ENCODE data around the gene NEUROD2. TPM values are rescaled to one million over a fixed set of nuclear protein-coding genes. Genes with fewer than 3 reads are reported as not detected.

The NEUROD2 gene
- total RNA-seq, 2 donors from 2014 or later = not detected

DNA sequence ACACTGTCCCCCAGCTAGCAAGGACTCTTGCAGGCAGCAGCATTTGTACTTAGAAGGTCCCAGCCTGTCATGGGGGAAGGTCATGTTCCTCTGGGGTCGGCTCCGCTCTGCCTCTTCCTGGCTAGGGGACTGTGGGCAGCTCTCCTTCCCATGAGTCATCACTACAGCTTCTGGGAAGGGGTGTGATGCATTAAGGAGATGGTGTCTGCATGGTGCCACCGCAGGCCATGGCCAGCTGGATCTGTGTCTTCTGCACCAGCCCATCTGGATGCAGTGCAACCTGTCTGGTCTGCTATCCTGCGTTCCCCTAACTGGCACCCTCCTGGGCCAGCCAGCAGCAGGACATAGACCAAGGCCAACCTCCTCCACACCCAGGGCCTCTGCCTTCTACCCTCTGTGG lies 35.6 kb upstream of the NEUROD2 start:
- Mint-ChIP-seq H3K4me1 (peaks cover 20% of the 10 kb centered on the region), H3K9me3 (no peaks in the 10 kb centered on the region)

DNA sequence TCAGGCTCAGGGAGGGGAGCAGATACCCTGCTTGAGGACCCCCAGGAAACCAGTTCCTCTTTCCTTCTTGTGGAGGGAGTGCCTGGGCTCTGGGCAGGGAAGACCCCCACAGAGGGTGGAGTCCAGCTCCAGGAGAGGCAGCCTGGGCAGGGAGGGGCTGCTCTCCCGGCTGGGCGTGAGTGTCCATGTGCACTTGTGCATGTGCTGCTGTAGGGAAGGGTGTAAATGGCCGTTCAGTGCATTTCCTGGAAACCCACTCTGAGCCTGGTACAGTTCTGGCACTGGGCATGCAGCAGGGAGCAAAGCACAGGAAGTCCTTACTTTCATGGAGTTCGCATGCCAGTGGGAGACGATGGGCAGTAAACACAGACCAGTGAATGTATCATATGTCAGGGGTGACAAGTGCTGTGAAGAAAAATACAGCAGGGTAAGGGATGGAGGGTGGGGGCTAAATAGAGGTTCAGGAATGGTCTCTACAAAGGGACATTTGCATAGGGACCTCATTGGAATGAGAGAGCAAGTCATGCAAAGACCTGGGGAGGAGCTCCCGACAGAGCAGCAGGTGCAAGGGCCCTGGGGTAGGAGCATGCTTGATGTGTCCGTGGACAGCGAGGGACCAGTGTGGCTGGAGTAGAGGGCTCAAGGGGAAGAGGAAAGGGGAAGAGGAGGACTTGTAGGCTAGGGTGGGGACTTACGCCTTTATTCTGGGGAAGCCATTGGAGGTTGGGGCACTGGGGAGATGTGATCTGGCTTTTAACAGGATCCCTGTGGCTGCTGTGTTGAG lies 34.8 kb upstream of the NEUROD2 start:
- 92 to 100% methylated on average over 6 to 9 of the region's 9 CpGs for WGBS, 2 experiments (ENCODE audit: insufficient coverage in 1 of 2, insufficient read length in 1 of 2)
- Mint-ChIP-seq H3K9me3 (no peaks in the 10 kb centered on the region), H3K4me1 (peaks cover 27% of the 10 kb centered on the region), H3K27ac (no peak overlapping the region), H3K4me3 (no peak overlapping the region), H3K36me3 (ENCODE audit: low read depth) (peaks cover 2% of the 10 kb centered on the region), H3K27me3 (ENCODE audit: insufficient read depth) (no peaks in the 10 kb centered on the region)
- no peak for DNase-seq
- Histone ChIP-seq H3K4me1 (ENCODE audit: control insufficient read depth, insufficient read depth, low read length) (peaks cover 6% of the 10 kb centered on the region), H3K36me3 (ENCODE audit: control insufficient read depth, insufficient read depth, low read length) (no peaks in the 10 kb centered on the region), H3K9ac (ENCODE audit: extremely low read depth, low read length, poor library complexity, severe bottlenecking) (no peak overlapping the region), H3K9me3 (ENCODE audit: control insufficient read depth, low read length) (no peaks in the 10 kb centered on the region), H3K27ac (ENCODE audit: low read depth, low read length) (no peak overlapping the region), H3K4me3 (ENCODE audit: low read length) (no peak overlapping the region), H3K27me3 (ENCODE audit: control insufficient read depth, insufficient read depth, low read length, poor library complexity, severe bottlenecking) (no peaks in the 10 kb centered on the region)
- TF ChIP-seq, protein P1, sequence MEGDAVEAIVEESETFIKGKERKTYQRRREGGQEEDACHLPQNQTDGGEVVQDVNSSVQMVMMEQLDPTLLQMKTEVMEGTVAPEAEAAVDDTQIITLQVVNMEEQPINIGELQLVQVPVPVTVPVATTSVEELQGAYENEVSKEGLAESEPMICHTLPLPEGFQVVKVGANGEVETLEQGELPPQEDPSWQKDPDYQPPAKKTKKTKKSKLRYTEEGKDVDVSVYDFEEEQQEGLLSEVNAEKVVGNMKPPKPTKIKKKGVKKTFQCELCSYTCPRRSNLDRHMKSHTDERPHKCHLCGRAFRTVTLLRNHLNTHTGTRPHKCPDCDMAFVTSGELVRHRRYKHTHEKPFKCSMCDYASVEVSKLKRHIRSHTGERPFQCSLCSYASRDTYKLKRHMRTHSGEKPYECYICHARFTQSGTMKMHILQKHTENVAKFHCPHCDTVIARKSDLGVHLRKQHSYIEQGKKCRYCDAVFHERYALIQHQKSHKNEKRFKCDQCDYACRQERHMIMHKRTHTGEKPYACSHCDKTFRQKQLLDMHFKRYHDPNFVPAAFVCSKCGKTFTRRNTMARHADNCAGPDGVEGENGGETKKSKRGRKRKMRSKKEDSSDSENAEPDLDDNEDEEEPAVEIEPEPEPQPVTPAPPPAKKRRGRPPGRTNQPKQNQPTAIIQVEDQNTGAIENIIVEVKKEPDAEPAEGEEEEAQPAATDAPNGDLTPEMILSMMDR (conservative IDR thresholded peaks at IDR 0.05) = no peak

More for the DNA sequence above, 35.6 kb upstream of the NEUROD2 start:
- no peaks in the 10 kb centered on the region for H3K9me3 ChIP-seq (ENCODE audit: control insufficient read depth, low read length)
- no peaks in the 10 kb centered on the region for H3K27me3 ChIP-seq (ENCODE audit: control insufficient read depth, insufficient read depth, low read length, poor library complexity, severe bottlenecking)
- TF ChIP-seq, protein P1 (conservative IDR thresholded peaks at IDR 0.05) = no peak
- no peak overlapping the region for H3K4me3 ChIP-seq (ENCODE audit: low read length)
- 93 to 98% methylated on average over 3 to 4 of the region's 4 CpGs for WGBS, 2 experiments (ENCODE audit: insufficient coverage in 1 of 2, insufficient read length in 1 of 2)
- Mint-ChIP-seq H3K27me3 (ENCODE audit: insufficient read depth) (no peaks in the 10 kb centered on the region), H3K27ac (no peak overlapping the region), H3K36me3 (ENCODE audit: low read depth) (peaks cover 2% of the 10 kb centered on the region), H3K4me3 (no peak overlapping the region)
- peaks cover 6% of the 10 kb centered on the region for H3K4me1 ChIP-seq (ENCODE audit: control insufficient read depth, insufficient read depth, low read length)
- no peak overlapping the region for H3K27ac ChIP-seq (ENCODE audit: low read depth, low read length)
- DNase-seq = no peak
- no peak overlapping the region for H3K9ac ChIP-seq (ENCODE audit: extremely low read depth, low read length, poor library complexity, severe bottlenecking)
- H3K36me3 ChIP-seq (ENCODE audit: control insufficient read depth, insufficient read depth, low read length) = no peaks in the 10 kb centered on the region

DNA sequence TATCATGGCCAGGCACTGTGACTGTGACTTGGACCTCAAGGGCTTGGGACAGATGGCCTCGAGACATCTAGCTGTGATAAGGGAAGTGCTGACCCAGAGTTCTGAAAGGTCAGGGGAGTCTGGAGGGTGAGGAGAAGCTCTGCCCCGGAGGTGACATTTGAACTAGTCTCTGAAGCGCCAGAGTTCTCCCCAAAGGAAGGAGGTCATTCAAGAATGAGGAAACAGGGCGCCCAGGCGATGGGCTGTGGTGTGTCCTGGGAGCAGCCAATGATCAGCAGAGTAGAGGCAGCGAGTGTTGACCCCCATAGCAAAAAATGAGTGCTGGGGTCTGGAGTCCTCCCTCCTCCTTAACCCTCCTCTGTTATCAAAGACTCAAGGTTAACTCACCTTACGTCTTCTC lies 34.2 kb upstream of the NEUROD2 start:
- TF ChIP-seq, protein P1 (conservative IDR thresholded peaks at IDR 0.05) = no peak
- Mint-ChIP-seq H3K27me3 (ENCODE audit: insufficient read depth) (no peaks in the 10 kb centered on the region), H3K9me3 (no peaks in the 10 kb centered on the region), H3K27ac (no peak overlapping the region), H3K36me3 (ENCODE audit: low read depth) (peaks cover 2% of the 10 kb centered on the region), H3K4me3 (no peak overlapping the region), H3K4me1 (peaks cover 27% of the 10 kb centered on the region)
- DNase-seq = no peak
- Histone ChIP-seq H3K4me1 (ENCODE audit: control insufficient read depth, insufficient read depth, low read length) (peaks cover 6% of the 10 kb centered on the region), H3K36me3 (ENCODE audit: control insufficient read depth, insufficient read depth, low read length) (no peaks in the 10 kb centered on the region), H3K27me3 (ENCODE audit: control insufficient read depth, insufficient read depth, low read length, poor library complexity, severe bottlenecking) (no peaks in the 10 kb centered on the region), H3K9ac (ENCODE audit: extremely low read depth, low read length, poor library complexity, severe bottlenecking) (no peak overlapping the region), H3K4me3 (ENCODE audit: low read length) (no peak overlapping the region), H3K9me3 (ENCODE audit: control insufficient read depth, low read length) (no peaks in the 10 kb centered on the region), H3K27ac (ENCODE audit: low read depth, low read length) (no peak overlapping the region)
- WGBS, 2 experiments (ENCODE audit: insufficient coverage in 1 of 2, insufficient read length in 1 of 2) = 90 to 92% methylated on average over 6 to 7 of the region's 7 CpGs

Data from endodermal cell (in vitro differentiated cells).